ENCODE results near the gene STIM2. TPM values are rescaled to one million over a fixed set of nuclear protein-coding genes. Genes with fewer than 3 reads are reported as not detected.

The STIM2 gene
- polyA plus RNA-seq, 3 donors, result 8.6 to 16.5 (median 8.8) TPM

DNA sequence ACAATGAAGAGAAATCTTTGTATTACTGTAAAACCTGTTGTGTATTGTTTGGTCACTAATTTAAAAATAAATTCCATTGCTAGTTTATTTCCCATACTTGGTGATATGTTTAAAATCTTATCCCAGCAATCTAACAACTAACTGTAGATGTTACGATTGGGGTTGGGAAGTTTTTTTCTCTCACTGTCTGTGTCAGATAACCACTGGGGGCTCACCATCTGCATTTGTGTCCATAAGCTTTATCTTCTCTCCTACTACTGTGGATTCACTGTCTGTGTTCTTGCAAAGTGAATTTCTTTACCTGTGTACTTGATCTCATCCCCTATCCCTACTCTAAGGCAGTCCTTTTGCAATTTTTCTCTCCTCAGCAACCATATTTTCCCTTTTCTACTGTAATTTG, 81.3 kb downstream of the STIM2 start:
- no peak overlapping the region for H3K4me3 ChIP-seq (replicated peaks in 1 of 3; ENCODE audit: low read depth in 2 of 3, low read length in 3 of 3)
- no CpG with 5 or more reads among the region's 1 CpG for WGBS (ENCODE audit: insufficient coverage)
- peaks cover 0 to 5% (median 2%) of the 10 kb centered on the region in 7 donors for H3K9me3 Mint-ChIP-seq
- TF ChIP-seq, protein P1, sequence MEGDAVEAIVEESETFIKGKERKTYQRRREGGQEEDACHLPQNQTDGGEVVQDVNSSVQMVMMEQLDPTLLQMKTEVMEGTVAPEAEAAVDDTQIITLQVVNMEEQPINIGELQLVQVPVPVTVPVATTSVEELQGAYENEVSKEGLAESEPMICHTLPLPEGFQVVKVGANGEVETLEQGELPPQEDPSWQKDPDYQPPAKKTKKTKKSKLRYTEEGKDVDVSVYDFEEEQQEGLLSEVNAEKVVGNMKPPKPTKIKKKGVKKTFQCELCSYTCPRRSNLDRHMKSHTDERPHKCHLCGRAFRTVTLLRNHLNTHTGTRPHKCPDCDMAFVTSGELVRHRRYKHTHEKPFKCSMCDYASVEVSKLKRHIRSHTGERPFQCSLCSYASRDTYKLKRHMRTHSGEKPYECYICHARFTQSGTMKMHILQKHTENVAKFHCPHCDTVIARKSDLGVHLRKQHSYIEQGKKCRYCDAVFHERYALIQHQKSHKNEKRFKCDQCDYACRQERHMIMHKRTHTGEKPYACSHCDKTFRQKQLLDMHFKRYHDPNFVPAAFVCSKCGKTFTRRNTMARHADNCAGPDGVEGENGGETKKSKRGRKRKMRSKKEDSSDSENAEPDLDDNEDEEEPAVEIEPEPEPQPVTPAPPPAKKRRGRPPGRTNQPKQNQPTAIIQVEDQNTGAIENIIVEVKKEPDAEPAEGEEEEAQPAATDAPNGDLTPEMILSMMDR (IDR thresholded peaks at IDR 0.05), result no peak
- peaks cover 12% of the 10 kb centered on the region for H3K4me1 Mint-ChIP-seq
- no peaks in the 10 kb centered on the region for H3K36me3 ChIP-seq (replicated peaks in 1 of 2; ENCODE audit: control insufficient read depth in 1 of 2, insufficient read depth in 2 of 2, low read length in 2 of 2)
- no peak overlapping the region for H2AFZ ChIP-seq (ENCODE audit: insufficient read depth, low read depth, low read length, poor library complexity, severe bottlenecking)
- intact Hi-C loops (cut with micrococcal nuclease), result no loop called here
- peaks cover 13% of the 10 kb centered on the region for H4K20me1 ChIP-seq (ENCODE audit: insufficient read depth, low read length)
- H3K4me3 Mint-ChIP-seq, result no peak overlapping the region
- no peaks in the 10 kb centered on the region for H3K27me3 ChIP-seq (ENCODE audit: control insufficient read depth in 2 of 2, insufficient read depth in 2 of 2, low read length in 2 of 2)
- no peaks in the 10 kb centered on the region for H3K9me3 ChIP-seq (replicated peaks in 1 of 2; ENCODE audit: control insufficient read depth in 1 of 2, insufficient read depth in 1 of 2, low read length in 2 of 2)
- no peak for DNase-seq
- H3K27ac ChIP-seq (ENCODE audit: low read depth in 1 of 2, low read length in 2 of 2), result no peak overlapping the region
- peak overlapping the region in 1 of 7 donors; percentile 5 for H3K27ac Mint-ChIP-seq
- peaks cover 14% of the 10 kb centered on the region for H3K79me2 ChIP-seq (ENCODE audit: insufficient read depth, low read length)
- peaks cover 0 to 9% of the 10 kb centered on the region in 2 donors for H3K36me3 Mint-ChIP-seq
- H3K4me1 ChIP-seq (ENCODE audit: control insufficient read depth in 1 of 2, insufficient read depth in 2 of 2, low read length in 2 of 2), result peaks cover 0 to 4% of the 10 kb centered on the region in 2 donors
- no peak overlapping the region for H3K4me2 ChIP-seq (replicated peaks; ENCODE audit: extremely low read depth, low read length, poor library complexity, severe bottlenecking)
- H3K9ac ChIP-seq (ENCODE audit: insufficient read depth, low read length, poor library complexity, severe bottlenecking), result no peak overlapping the region
- no peaks in the 10 kb centered on the region for H3K27me3 Mint-ChIP-seq (ENCODE audit: low read depth in 3 of 3)

DNA sequence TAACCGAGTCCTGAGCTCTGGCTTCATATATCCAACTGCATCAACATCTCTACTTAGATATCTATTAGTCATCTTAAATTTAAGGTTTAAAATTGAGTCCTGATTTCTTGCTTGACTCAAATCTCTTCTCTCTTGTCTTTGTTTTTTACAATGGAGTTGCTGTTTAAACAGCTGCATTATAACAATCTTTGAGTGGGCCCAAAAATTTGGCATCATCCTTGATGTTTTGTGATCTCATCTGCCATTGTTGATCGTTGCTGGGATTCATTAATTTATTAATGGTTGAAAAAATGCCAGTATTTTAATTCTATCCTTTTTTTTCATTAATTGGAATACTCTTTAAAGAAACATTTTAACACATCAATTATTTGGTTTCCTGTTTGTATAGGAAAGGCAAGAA, 82.2 kb downstream of the STIM2 start:
- H2AFZ ChIP-seq (ENCODE audit: insufficient read depth, low read depth, low read length, poor library complexity, severe bottlenecking), result no peak overlapping the region
- no peak overlapping the region for H3K9ac ChIP-seq (ENCODE audit: insufficient read depth, low read length, poor library complexity, severe bottlenecking)
- no peaks in the 10 kb centered on the region for H3K27me3 ChIP-seq (ENCODE audit: control insufficient read depth in 2 of 2, insufficient read depth in 2 of 2, low read length in 2 of 2)
- H4K20me1 ChIP-seq (ENCODE audit: insufficient read depth, low read length), result peaks cover 13% of the 10 kb centered on the region
- no peak overlapping the region for H3K4me3 Mint-ChIP-seq
- intact Hi-C loops (cut with micrococcal nuclease), result no loop called here
- WGBS (ENCODE audit: insufficient coverage), result no CpG with 5 or more reads among the region's 2 CpGs
- H3K36me3 ChIP-seq (replicated peaks in 1 of 2; ENCODE audit: control insufficient read depth in 1 of 2, insufficient read depth in 2 of 2, low read length in 2 of 2), result peaks cover 0 to 4% of the 10 kb centered on the region in 2 donors
- no peak overlapping the region for H3K4me2 ChIP-seq (replicated peaks; ENCODE audit: extremely low read depth, low read length, poor library complexity, severe bottlenecking)
- H3K27me3 Mint-ChIP-seq (ENCODE audit: low read depth in 3 of 3), result no peaks in the 10 kb centered on the region
- H3K4me1 ChIP-seq (ENCODE audit: control insufficient read depth in 1 of 2, insufficient read depth in 2 of 2, low read length in 2 of 2), result no peaks in the 10 kb centered on the region
- H3K9me3 ChIP-seq (replicated peaks in 1 of 2; ENCODE audit: control insufficient read depth in 1 of 2, insufficient read depth in 1 of 2, low read length in 2 of 2), result peaks cover 0 to 3% of the 10 kb centered on the region in 2 donors
- peaks cover 2 to 7% (median 3%) of the 10 kb centered on the region in 7 donors for H3K9me3 Mint-ChIP-seq
- no peak overlapping the region for H3K27ac ChIP-seq (ENCODE audit: low read depth in 1 of 2, low read length in 2 of 2)
- no peak for DNase-seq
- peaks cover 8% of the 10 kb centered on the region for H3K4me1 Mint-ChIP-seq
- H3K27ac Mint-ChIP-seq, result no peak overlapping the region
- H3K36me3 Mint-ChIP-seq, result peaks cover 3 to 11% of the 10 kb centered on the region in 2 donors
- H3K4me3 ChIP-seq (replicated peaks in 1 of 3; ENCODE audit: low read depth in 2 of 3, low read length in 3 of 3), result no peak overlapping the region
- H3K79me2 ChIP-seq (ENCODE audit: insufficient read depth, low read length), result peaks cover 15% of the 10 kb centered on the region
- TF ChIP-seq, protein P1 (IDR thresholded peaks at IDR 0.05), result no peak
